ENCODE measurements around the gene FRS2.

Gene FRS2

DNA sequence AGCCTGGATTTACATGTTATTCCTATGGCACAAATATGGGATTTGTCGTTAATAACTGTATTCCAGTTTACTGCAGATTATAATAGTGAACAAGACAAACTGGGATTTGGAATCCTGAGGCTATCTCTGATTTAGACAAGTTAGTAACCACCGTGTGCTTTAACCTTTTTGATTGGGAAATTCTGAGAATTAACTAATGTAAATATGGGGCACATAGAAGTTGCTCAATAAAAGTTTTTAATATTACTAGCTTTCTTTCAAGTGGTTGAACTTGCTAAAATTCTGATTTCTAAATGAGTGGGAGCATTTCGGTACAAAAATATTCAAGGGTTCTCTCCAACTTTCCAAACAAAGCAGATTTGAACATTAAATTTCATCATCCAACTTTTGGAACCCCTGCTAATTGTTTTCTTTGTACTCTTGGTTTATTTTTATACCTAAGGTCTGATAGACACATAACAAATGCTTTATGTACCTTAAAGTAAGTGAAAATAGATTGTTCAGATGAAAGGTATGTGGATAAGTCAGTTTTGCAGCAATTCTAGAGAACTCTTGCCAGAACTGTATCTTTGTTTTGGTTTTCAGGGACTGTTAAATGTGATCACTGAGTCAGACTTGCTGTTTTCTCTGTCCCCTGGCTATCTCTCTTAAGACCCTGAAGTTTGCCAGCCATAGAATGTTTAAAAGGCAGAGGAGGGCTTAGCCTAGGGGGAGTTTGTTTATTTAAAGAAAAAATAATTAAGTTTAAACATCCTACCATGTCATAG lies 57.5 kb downstream of the FRS2 start:
- no peak for DNase-seq (ENCODE audit: low read depth in 2 of 2)

DNA sequence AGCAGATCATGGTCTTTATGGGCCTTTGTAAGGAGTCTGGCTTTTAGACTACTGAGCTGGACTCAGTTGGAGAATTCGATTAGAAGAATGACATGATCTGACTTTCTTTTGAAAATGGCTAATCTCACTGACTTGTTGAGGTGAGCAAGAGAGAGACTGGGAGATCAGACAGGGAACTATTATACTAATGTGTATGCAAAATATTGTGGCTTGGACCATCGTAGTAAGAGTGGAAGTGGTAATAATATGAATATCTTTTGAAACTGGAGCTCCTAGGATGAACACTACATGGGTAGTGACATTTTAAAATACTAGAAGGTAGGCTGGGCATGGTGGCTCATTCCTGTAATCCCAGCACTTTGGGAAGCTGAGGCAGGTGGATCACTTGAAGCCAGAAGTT lies 58.8 kb downstream of the FRS2 start:
- DNase-seq (ENCODE audit: low read depth in 2 of 2) = no peak

DNA sequence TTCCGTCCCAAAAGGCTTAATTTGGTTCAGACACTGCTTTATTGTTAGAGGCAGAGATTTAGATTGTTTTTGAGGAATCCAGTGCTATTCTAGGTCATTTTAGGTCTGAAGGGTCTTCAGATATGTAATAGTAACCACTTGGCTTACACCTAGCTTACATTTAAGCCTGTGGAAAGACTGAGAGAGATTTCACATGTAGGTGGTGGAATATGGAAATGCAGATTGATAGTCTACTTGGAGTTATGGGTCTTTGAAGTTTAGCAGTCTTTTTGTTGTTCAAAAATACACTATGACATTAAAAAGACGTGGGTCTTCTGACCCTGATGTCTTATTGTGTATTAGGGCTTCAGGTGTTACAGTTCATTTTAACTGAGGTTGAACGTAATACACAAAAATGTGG lies 63.7 kb downstream of the FRS2 start:
- DNase-seq (ENCODE audit: low read depth in 2 of 2) = no peak

DNA sequence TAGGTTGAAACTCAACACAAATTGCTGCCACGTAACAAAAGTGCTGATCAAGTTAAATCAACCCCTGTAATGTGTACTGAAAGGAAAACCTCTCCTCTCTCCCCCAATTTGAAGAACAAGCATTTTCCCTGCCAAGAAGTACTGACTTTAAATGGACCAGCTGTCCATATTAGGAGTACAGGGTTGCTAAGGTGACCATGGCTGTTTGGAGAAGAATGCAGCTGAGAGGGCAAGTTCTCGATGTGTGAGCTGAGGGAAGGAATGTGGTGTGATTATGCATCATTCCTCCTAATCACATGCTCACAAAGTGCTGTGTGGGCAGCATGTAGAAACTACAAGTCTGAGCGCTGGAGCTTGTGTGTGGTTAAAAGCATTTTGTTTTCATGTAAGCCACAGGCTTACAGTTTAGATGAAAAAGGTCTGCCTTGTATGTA lies 64.2 kb downstream of the FRS2 start:
- DNase-seq (ENCODE audit: low read depth in 2 of 2) = no peak

DNA sequence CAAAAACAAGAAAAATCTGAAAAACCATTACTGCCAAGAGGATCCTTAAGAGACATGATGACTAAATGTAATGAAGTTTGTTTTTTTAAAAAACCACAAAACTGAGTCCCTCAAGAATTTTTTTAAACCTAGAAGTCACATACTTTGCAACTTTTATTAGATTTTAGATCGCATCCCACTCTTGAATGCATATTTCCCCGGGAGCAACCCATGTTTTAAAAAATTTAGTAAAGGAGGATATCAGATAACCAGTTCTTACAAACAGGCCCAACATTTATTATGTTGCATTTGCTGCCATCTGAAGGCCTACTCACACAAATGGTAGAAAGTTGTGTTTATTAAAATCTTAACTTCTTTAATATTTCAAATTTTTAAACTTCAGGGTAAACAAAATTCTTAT lies 70.8 kb downstream of the FRS2 start:
- DNase-seq (ENCODE audit: low read depth in 2 of 2) = no peak

DNA sequence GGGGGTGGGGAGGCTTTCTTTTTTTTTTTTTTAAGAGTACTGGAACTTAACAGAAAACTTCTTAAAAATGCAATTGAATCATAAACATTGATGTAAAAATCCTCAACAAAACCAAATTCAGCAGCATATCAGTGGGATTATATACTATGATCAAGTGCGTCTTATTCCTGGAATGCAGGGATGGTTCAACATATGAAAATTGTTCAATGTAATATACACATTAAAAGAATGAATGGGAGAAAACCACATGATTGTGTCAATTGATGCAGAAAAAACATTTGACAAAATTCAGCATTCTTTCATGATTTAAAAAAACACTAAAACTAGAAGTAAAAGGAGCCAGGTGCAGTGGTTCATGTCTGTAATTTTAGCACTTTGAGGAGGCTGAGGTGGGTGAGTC lies 73.9 kb downstream of the FRS2 start:
- no peak for DNase-seq (ENCODE audit: low read depth in 2 of 2)

DNA sequence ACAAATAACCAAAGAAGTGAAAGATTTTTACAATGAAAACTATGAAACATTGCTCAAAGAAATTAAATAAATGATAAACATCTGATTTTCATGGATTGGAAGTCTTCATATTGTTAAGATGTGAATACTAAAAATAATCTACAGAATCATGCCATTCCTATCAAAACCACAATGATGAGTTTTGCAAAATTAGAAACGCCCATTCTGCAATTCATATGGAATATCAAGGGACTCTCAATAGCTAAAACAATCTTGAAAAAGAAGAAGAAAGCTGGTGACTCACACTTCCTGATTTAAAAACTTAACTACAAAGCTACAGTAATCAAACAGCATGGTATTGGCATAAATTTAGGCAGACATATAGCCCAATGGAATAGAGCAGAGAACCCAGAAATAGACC lies 74.9 kb downstream of the FRS2 start:
- DNase-seq (ENCODE audit: low read depth in 2 of 2) = no peak

DNA sequence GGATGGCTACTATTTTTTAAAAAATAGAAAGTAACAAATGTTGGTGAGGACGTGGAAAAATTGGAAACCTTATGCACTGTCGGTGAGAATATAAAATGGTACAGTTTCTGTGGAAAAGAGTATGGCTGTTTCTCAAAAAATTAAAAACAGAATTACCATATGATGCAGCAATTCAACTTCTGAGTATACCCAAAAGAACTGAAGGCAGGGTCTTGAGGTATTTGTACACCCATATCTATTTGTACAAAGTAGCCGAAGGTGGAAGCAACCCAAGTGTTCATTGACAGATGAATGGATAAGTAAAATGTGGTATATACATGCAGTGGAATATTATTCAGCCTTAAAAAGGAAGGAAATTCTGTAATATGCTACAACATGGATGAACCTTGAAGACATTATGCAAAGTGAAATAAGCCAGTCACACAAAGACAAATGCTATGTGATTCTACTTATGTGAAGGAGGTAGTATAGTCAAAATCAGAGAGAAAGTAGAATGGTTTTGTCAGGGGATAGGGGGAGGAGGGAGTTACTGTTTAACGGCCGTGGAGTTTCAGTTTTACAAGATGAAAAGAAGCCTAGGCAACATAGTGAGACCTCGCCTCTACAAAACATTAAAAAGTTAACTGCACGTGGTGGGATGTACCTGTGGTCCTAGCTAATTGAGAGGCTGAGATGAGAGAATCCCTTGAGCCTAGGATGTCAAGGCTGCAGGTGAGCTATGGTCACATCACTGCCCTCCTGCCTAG lies 76.7 kb downstream of the FRS2 start:
- no peak for DNase-seq (ENCODE audit: low read depth in 2 of 2)

DNA sequence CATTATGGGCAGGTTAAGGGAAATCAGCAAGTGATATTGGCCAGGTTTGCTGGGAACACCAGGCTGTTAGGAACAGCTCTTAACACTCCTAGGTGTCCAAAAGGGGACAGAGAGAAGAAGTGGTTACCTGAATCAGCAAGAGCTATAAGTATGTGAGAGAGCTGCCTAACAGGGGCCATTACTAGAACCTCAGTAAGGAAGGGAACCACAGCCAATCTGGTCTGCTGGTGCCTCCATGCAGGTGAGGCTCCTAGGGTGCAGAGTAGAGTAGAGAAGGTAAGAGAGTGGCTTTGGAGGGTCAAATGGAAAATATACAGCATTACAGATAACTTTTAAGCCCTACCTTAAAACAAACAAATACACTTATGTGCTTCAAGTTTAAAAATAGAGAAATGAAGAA lies 78.5 kb downstream of the FRS2 start:
- DNase-seq (ENCODE audit: low read depth in 2 of 2) = no peak

DNA sequence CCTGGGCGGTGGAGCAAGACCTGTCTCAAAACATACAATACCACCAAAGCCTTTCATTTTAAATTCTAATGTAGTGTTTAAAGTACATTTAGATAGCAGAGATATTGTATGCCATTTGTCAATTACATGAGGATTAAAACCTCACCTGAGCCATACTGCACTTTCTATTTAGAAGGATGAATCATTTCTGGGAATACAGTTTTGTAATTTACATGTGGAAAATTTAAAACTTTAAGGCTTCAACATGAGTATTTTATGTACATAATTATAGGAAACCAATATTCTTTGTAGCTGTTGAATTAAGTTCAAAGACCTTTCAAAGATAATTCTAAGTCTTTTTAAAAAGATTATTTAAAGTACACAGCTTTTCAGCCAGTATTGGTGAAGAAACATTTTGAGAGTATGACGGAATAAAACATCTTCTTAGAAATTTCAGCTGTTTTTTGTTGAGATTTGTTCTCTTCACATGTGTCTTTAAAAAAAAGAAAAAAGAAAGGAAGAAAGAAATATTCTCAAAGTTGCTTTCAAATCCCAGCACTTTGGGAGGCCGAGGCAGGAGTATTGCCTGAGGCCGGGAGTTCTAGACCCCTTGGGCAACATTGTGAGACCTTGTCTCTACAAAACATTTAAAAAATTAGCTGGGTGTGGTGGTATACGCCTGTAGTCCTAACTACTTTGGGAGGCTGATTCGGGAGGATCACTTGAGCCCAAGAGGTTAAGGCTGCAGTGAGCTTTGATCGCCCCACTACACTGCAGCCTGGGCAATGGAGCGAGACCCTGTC lies 80.6 kb downstream of the FRS2 start:
- DNase-seq (ENCODE audit: low read depth in 2 of 2) = no peak

DNA sequence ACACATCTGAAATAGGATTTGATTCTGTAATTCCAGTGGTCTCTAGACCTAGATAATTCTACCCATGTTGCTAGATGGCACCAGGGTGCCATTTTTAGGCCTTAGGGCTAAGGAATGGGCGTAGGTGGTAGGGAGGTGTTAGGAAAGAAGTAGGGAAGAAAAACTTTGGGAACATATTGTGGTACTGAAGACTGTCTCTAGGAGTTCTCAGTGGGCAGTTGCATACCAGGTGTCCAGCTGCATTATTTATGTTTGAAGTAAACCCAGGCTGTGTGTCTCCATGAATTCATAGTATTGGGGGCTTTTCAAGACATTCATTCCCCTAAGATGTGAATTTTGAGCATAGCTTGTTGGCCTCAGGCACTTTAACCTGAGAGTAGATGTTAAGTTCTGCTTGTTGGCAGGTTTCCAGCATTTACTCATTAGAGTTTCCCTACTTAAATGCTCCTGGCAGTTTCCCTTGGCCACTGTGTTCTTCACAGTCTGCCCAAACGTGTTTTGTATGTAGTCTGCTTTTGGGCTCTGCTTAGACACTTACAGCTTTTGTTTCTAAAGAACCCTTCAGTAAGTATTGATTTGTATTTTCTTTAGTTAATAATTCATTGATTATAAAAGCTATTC lies 83.5 kb downstream of the FRS2 start:
- no peak for DNase-seq (ENCODE audit: low read depth in 2 of 2)

DNA sequence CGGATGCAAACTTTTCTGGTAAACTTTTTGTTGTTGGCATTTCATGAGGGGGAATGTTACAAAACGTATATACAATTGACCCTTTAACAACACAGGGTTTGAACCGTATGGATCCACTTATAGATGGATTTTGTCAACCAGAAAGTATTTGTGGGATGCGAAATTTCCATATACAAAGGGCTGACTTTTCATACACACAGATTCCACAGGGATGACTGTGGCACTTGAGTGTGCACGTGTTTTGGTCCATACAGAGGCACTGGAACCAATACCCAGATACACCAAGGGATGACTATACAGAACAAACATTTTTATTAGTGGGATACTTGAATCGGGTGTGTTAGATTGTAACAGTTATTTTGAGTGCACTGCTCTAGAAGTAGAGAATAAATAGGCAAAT lies 85.3 kb downstream of the FRS2 start:
- DNase-seq (ENCODE audit: low read depth in 2 of 2) = no peak

DNA sequence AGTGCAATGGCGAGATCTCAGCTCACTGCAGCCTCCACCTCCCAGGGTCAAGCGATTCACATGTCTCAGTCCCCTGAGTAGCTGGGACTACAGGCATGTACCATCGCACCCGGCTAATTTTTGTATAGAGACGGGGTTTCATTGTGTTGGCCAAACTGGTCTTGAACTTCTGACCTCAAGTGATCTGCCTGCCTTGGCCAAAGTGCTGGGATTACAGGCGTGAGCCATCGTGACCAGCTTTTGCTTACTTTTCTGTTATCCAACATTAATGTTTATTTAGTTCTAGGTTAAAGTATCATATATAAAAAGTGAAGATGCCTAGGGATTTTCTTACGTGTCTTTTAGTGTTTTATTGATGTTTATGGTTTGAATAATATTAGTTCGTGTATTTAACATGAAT lies 86.2 kb downstream of the FRS2 start:
- DNase-seq (ENCODE audit: low read depth in 2 of 2) = no peak

DNA sequence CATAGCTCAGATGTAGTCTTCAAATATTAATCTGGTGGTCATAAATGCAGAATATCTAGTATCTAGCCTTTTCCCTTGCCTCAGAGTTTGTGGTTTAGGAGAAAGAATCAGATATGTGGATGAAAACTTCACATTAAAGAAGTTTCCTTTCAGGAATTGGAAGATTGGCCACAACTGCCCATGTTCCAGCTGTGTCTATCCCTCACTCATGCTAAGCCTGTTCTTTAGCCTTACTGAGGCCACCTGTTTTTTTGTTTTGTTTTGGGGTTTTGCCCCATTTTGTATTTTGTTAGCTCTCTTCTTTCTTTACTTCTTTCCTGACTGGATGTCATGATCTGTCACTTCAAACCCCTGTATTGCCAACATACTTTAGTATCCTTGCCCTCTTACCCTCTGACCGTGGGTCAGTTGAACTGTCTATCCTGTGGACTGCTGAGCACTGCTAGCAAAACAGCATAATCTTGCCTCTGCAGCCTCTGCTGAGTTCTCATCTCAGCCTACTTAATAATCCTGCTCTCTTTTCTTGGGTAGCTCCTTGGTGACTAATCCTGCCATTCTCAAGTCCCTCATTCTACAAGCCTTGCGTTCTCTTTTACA lies 93.1 kb downstream of the FRS2 start:
- DNase-seq (ENCODE audit: low read depth in 2 of 2) = no peak

DNA sequence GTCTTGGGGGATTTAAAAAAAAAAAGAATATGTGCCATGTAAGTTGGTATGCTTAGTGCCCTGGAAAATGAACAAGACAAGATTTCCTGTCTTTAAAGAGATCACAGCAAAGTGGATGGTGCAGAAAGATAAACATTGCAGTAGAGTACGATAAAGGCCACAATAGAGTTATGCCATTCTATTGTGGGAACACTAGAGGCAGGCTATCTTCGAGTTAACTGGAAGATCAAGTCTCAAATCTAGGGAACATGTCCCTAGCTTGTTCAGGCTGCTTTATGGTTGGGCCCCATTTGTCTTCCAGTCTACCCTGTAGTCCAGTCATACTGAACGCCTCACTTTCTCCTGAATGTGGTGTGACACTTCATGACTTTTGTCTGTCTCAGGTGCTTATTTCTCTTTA lies 96.4 kb downstream of the FRS2 start:
- DNase-seq (ENCODE audit: low read depth in 2 of 2) = no peak

DNA sequence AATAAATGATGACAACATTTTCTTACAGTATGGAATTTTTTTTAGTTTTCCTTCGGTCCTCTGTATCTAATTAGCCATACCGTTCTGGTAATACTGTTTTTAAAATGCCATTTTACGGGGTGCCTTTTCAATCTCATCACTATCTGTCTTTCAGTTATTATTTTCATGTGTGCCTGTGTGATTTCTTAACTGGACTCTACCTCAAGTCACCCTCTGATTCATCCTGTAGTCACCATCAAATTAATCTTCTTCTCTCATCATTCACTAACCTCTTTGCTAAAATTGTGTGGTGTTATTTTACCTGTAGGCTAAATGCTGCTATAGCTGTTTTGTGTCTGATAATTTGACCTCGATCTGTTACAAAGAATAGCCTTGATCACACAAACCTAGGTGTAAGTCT lies 99.0 kb downstream of the FRS2 start:
- DNase-seq (ENCODE audit: low read depth in 2 of 2) = no peak

DNA sequence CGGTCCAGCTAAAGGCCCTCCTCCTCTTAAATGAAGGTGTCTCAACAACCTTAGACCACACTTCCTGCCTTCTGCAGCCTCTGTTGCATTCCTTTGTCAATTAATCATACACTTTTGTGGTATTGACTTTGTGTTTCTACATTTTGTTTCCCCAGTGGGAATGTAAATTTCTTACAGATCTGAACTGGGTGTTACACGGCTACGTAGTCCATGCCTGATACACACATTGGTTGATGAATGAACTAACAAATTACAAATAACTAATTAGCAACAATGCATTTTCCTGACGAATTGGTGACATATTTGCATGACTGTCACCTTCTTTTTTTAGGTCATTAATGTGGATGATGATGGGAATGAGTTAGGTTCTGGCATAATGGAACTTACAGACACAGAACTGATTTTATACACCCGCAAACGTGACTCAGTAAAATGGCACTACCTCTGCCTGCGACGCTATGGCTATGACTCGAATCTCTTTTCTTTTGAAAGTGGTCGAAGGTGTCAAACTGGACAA lies 99.9 kb downstream of the FRS2 start:
- no peak for DNase-seq (ENCODE audit: low read depth in 2 of 2)

DNA sequence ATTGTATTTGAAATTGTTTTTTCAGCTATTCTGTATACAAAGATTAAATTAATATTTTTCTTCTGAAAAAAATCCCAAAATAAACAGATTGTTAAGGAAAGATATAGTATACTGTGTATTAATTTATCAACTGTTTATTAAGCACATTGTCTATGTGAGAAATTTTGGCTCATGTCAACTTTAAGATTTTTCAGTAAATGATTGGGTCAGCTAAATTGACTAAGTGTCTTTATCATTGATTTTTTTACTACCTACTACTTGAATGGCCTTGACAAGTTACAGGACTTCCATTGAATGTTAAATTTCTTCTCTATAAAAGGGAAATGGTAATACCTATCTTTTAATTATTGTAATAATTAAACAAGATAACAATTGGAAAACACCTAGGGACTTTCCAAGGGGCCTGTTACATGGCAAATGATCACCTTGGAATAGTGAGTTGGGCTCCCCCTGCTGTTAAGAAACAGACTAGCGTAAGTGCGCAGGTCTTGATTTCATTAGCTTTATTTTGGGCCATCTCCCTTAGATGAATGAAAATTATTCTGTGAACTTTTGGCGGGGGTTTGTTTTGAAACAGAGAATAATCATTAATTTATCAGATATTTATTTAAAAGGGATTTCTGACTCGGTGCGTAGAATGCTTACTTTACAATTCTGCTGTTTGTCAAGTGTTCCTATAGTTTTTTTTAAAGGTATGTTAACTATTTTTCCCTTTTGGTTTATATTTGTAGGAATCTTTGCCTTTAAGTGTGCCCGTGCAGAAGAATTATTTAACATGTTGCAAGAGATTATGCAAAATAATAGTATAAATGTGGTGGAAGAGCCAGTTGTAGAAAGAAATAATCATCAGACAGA lies 100.6 kb downstream of the FRS2 start:
- peak; percentile 21 to 52 for DNase-seq (ENCODE audit: low read depth in 2 of 2)

DNA sequence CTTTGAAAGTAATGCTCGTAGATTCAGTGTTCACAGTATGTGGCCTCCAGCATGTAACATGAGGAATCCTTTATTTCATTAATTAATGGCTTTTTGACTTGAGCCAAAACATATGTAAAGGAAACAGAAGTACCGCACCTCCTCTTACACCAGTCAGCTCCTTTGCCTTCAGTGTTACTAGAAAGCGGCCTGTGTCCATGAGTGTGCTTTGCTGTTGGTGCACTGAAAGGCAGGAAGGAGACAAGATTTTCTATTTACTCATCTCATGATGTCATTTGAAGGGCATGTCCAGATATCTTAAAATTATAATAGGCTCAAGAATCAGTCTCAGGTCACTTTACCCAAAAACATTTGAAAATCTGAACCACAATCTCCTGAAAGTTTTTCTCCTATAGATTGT lies 105.2 kb downstream of the FRS2 start:
- DNase-seq (ENCODE audit: low read depth in 2 of 2) = no peak

DNA sequence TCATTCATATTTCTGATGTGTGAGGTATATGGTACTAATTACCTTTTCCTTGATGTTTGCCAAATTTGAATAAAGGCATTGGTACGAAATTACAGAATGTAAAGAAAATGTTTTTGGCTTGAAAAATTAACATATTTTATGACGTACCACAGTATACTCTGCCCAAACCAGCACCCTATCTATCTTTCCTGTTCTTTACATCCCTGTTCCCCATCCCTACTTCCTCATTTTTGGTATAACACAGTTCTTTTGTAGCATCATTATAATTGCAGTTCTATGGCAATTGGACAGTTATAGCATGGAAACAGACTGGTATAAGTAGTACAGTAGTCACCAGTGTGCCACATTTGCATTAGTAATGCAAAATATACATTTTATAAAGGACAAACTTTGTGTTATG lies 108.1 kb downstream of the FRS2 start:
- no peak for DNase-seq (ENCODE audit: low read depth in 2 of 2)

DNA sequence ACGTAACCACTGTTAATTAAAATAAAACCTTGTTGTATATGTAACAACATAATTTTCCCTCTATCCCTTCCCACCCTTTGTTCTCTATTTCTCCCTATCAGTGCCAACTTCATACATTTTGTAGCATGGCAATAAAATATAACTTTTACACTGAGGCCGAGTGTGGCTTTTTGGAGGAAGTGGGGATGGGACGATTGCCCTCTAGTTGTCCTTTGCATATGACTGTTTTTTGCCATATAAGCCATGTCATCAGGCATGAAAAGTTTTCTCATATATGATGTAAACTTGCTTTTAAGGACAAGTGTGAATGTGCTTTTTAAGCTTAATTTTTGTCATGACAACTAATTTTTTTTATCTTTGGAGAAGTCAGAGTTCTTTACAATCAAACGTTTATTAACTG lies 108.8 kb downstream of the FRS2 start:
- DNase-seq (ENCODE audit: low read depth in 2 of 2) = no peak

All from stimulated activated CD4-positive, alpha-beta T cell treated with anti-CD3 and anti-CD28 coated beads, Interleukin-1b, Interleukin-23, amount 100 ng/mL, for 4 hours (primary cell).